ENCODE data around the gene LIMD2. TPM values are rescaled to one million over a fixed set of nuclear protein-coding genes. Genes with fewer than 3 reads are reported as not detected.
A peak's percentile ranks its signal among the peaks of the same experiment; 100 is the strongest.

LIMD2 gene
- total RNA-seq, 1 experiment from 2014 or later, result 15.3 TPM

DNA sequence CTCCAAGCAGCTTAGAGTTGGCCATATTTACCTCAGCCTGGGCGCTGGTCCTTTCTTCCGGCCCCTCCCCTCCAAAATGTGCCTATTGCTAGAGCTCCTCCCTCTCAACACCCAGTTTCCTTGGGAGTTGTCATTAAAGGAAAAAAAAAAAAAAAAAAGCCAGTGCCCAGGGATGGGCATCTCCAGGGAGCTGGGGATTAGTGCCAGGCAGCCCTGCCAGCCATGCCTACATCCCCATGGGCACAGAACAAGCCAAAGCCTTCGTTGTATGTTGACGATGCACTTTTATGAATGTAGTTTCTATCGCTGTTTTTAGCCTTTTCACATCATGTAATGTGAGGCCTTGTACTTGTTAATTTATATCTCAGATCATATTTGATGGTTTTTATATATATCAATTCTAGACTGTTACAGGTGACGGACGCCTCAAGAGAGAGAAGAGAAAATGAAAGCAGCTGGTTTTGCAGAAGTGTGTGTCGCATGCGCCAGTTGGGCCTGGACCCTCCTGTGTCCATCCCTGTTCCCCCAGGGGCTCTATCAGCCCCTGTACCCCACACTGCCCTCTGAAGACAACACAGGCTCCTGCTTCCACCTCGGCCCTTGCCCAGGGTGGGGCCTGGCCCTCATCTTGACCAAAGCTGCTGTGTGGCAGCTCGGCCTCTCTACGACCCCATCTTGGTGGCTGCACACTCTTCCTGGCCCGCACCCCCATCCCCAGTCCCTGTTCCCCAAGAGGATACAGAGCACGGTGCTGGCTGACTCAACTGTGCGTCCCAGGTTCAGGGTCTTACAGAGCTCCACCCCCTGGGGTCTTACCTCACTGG is 4.8 kb downstream of the LIMD2 start:
- Histone ChIP-seq H3K4me1 (ENCODE audit: control insufficient read depth, insufficient read depth, low read length) (no peaks in the 10 kb centered on the region; the same call in 1 of the 2 replicates), H3K27ac (ENCODE audit: low read length) (no peak overlapping the region), H3K36me3 (ENCODE audit: control insufficient read depth, insufficient read depth, low read length) (no peaks in the 10 kb centered on the region), H3K27me3 (ENCODE audit: control insufficient read depth, insufficient read depth, low read length) (no peaks in the 10 kb centered on the region), H3K4me3 (ENCODE audit: low read depth in 2 of 2, low read length in 2 of 2) (no peak overlapping the region), H3K9me3 (ENCODE audit: control insufficient read depth, insufficient read depth, low read depth, low read length) (no peaks in the 10 kb centered on the region)
- TSS peak; percentile 85 for BruUV-seq (replicated peaks)
- DNase-seq (ENCODE audit: low read depth, low spot score), result no peak
- in situ Hi-C loops (cut with HindIII; ENCODE audit: low pct_unique_long_range_greater_than_20kb, low sequenced_read_pairs) (no loop called here), intact Hi-C loops (cut with micrococcal nuclease; ENCODE audit: unreplicated experiment) (no loop called here)
- TF ChIP-seq SIN3A (IDR thresholded peaks at IDR 0.05; ENCODE audit: borderline replicate concordance, insufficient read depth, low read depth, low read length), result no peak
- no peak for TF ChIP-seq TCF7L2 (IDR thresholded peaks at IDR 0.05; ENCODE audit: low read depth, low read length)
- TF ChIP-seq, protein P1, sequence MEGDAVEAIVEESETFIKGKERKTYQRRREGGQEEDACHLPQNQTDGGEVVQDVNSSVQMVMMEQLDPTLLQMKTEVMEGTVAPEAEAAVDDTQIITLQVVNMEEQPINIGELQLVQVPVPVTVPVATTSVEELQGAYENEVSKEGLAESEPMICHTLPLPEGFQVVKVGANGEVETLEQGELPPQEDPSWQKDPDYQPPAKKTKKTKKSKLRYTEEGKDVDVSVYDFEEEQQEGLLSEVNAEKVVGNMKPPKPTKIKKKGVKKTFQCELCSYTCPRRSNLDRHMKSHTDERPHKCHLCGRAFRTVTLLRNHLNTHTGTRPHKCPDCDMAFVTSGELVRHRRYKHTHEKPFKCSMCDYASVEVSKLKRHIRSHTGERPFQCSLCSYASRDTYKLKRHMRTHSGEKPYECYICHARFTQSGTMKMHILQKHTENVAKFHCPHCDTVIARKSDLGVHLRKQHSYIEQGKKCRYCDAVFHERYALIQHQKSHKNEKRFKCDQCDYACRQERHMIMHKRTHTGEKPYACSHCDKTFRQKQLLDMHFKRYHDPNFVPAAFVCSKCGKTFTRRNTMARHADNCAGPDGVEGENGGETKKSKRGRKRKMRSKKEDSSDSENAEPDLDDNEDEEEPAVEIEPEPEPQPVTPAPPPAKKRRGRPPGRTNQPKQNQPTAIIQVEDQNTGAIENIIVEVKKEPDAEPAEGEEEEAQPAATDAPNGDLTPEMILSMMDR (IDR thresholded peaks at IDR 0.05), result no peak
- TF ChIP-seq POLR2AphosphoS5 (IDR thresholded peaks at IDR 0.05; ENCODE audit: low read depth, low read length), result no peak
- TF ChIP-seq, protein P2, sequence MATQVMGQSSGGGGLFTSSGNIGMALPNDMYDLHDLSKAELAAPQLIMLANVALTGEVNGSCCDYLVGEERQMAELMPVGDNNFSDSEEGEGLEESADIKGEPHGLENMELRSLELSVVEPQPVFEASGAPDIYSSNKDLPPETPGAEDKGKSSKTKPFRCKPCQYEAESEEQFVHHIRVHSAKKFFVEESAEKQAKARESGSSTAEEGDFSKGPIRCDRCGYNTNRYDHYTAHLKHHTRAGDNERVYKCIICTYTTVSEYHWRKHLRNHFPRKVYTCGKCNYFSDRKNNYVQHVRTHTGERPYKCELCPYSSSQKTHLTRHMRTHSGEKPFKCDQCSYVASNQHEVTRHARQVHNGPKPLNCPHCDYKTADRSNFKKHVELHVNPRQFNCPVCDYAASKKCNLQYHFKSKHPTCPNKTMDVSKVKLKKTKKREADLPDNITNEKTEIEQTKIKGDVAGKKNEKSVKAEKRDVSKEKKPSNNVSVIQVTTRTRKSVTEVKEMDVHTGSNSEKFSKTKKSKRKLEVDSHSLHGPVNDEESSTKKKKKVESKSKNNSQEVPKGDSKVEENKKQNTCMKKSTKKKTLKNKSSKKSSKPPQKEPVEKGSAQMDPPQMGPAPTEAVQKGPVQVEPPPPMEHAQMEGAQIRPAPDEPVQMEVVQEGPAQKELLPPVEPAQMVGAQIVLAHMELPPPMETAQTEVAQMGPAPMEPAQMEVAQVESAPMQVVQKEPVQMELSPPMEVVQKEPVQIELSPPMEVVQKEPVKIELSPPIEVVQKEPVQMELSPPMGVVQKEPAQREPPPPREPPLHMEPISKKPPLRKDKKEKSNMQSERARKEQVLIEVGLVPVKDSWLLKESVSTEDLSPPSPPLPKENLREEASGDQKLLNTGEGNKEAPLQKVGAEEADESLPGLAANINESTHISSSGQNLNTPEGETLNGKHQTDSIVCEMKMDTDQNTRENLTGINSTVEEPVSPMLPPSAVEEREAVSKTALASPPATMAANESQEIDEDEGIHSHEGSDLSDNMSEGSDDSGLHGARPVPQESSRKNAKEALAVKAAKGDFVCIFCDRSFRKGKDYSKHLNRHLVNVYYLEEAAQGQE (IDR thresholded peaks at IDR 0.05; ENCODE audit: insufficient read depth in 1 of 2, low read depth in 2 of 2, low read length in 1 of 2), result no peak
- no peak for ATAC-seq
- POLR2A ChIA-PET, result interaction anchor here (0.8 kb wide), 1 partner anchor 20 kb away, joined by 17 read pairs; no protein-coding TSS in a partner anchor
- CTCF ChIA-PET, result interaction anchor here (0.6 kb wide), 1 partner anchor 870 kb away, joined by 10 read pairs; no protein-coding TSS in a partner anchor

DNA sequence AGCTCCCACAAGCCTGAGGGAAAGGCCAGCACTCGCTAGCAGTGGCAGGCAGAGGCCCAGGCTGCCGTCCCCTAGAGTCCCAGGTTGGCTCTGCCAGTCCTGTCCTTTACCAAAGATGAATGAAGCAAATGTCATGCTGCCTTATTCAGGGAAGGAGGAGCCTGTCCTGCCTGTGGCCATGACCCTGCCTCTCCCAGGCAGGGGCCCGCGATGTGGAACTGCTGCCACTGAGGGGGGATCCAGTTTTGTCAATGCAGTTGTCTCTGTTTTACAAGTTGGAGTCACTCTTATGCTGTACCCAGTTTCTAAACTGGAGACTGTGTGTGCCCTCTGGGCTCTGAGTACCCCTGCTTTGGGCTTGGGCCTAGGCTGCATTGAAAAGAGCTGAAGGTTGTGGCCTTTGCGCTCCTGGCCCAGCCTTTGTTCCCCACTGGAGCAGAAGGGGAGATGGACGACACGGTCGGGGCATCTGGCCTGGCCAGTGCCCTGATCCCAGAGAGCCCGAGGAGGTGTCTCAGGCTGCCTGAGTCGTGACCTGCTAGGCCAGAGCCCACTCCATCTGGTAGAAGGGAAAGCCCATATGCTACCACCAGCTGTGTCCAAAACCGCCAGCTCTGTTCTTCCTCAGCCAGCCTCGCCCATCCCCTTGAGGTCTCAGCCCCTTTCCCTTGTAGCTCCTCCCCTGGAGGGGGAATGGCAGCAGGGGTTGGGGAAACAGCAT is 5.5 kb downstream of the LIMD2 start:
- TF ChIP-seq TCF7L2 (IDR thresholded peaks at IDR 0.05; ENCODE audit: low read depth, low read length) (no peak), POLR2AphosphoS5 (IDR thresholded peaks at IDR 0.05; ENCODE audit: low read depth, low read length) (no peak), SIN3A (IDR thresholded peaks at IDR 0.05; ENCODE audit: borderline replicate concordance, insufficient read depth, low read depth, low read length) (no peak)
- TF ChIP-seq, protein P2 (IDR thresholded peaks at IDR 0.05; ENCODE audit: insufficient read depth in 1 of 2, low read depth in 2 of 2, low read length in 1 of 2), result no peak
- TF ChIP-seq, protein P1 (IDR thresholded peaks at IDR 0.05), result no peak
- Histone ChIP-seq H3K9me3 (ENCODE audit: control insufficient read depth, insufficient read depth, low read depth, low read length) (no peaks in the 10 kb centered on the region), H3K27me3 (ENCODE audit: control insufficient read depth, insufficient read depth, low read length) (no peaks in the 10 kb centered on the region), H3K36me3 (ENCODE audit: control insufficient read depth, insufficient read depth, low read length) (no peaks in the 10 kb centered on the region), H3K4me3 (ENCODE audit: low read depth in 2 of 2, low read length in 2 of 2) (no peak overlapping the region), H3K4me1 (ENCODE audit: control insufficient read depth, insufficient read depth, low read length) (no peaks in the 10 kb centered on the region; the same call in 1 of the 2 replicates), H3K27ac (ENCODE audit: low read length) (no peak overlapping the region)
- no TSS peak for BruUV-seq (replicated peaks)
- no peak for DNase-seq (ENCODE audit: low read depth, low spot score)
- intact Hi-C loops (cut with micrococcal nuclease; ENCODE audit: unreplicated experiment), result no loop called here
- in situ Hi-C loops (cut with HindIII; ENCODE audit: low pct_unique_long_range_greater_than_20kb, low sequenced_read_pairs), result no loop called here
- ChIA-PET POLR2A (interaction anchor here (0.8 kb wide), 1 partner anchor 19 kb away, joined by 17 read pairs; no protein-coding TSS in a partner anchor), CTCF (interaction anchor here (0.6 kb wide), 1 partner anchor 869 kb away, joined by 10 read pairs; no protein-coding TSS in a partner anchor)
- ATAC-seq, result no peak

Measured in Panc1 (cell line).